Neural cell (in vitro differentiated cells): ENCODE measurements around the gene SFRP5. TPM values are rescaled to one million over a fixed set of nuclear protein-coding genes. Genes with fewer than 3 reads are reported as not detected.
A peak's percentile ranks its signal among the peaks of the same experiment; 100 is the strongest.

ENCODE experiments used
- H2AFZ ChIP-seq: fragments of 200-600, 300-800 bp; sonication (generic), shearing (Covaris generic); 2 replicates; pipeline ENCODE4 v1.6.0; 2014; ENCODE audit warnings: low read depth, mild to moderate bottlenecking, antibody characterized with exemption, low read length, moderate library complexity
- H3F3A ChIP-seq: fragments of 200-600 bp; shearing (Covaris generic); 2 replicates; pipeline ENCODE4 v1.6.1; 2016; ENCODE audit warnings: mild to moderate bottlenecking, moderate library complexity, mixed read lengths, antibody characterized with exemption, low read length; ENCODE audit not compliant: insufficient read depth, poor library complexity, severe bottlenecking
- H3K27ac ChIP-seq: fragments of 200-600, 300-800 bp; sonication (generic), shearing (Covaris generic); 2 replicates; pipeline ENCODE4 v1.5.1; 2014; ENCODE audit warnings: mild to moderate bottlenecking, low read length, moderate library complexity
- H3K27me3 ChIP-seq: fragments of 300-800, 200-600 bp; sonication (generic), shearing (Covaris generic); 2 replicates; pipeline ENCODE4 v1.6.0; 2014; ENCODE audit warnings: mild to moderate bottlenecking, low read depth, low read length, moderate library complexity; ENCODE audit not compliant: insufficient read depth
- H3K36me3 ChIP-seq: fragments of 300-800, 200-600 bp; sonication (generic), shearing (Covaris generic); 2 replicates; pipeline ENCODE4 v1.5.1; 2014; ENCODE audit warnings: mild to moderate bottlenecking, antibody characterized with exemption, low read length, moderate library complexity; ENCODE audit not compliant: insufficient read depth
- H3K4me2 ChIP-seq: fragments of 300-800, 200-600 bp; sonication (generic), shearing (Covaris generic); 2 replicates; pipeline ENCODE4 v1.6.0; 2014; ENCODE audit warnings: mild to moderate bottlenecking, low read length
- H3K4me3 ChIP-seq: fragments of 300-800, 200-600 bp; sonication (generic), shearing (Covaris generic); 2 replicates; pipeline ENCODE4 v1.5.1; 2014; ENCODE audit warnings: mild to moderate bottlenecking, low read length, moderate library complexity
- H3K79me2 ChIP-seq: fragments of 200-600 bp; shearing (Covaris generic); replicated peaks from 2 replicates; pipeline ENCODE4 v1.6.0; 2014; ENCODE audit warnings: mild to moderate bottlenecking, low read length, moderate library complexity; ENCODE audit not compliant: insufficient read depth
- H3K9ac ChIP-seq: fragments of 300-800, 200-600 bp; sonication (generic), shearing (Covaris generic); 2 replicates; pipeline ENCODE4 v1.6.1; 2016; ENCODE audit warnings: mild to moderate bottlenecking, low read length, mixed read lengths
- H3K9me2 ChIP-seq: fragments of 200-600 bp; shearing (Covaris generic); 2 replicates; pipeline ENCODE4 v1.6.1; 2016; ENCODE audit warnings: mild to moderate bottlenecking, low read length, mixed read lengths; ENCODE audit not compliant: insufficient read depth
- H3K9me3 ChIP-seq: fragments of 200-600, 300-800 bp; sonication (generic), shearing (Covaris generic); 2 replicates; pipeline ENCODE4 v1.6.1; 2016; ENCODE audit warnings: mild to moderate bottlenecking, mixed run types, low read length, moderate library complexity, mixed read lengths
- H4K20me1 ChIP-seq: fragments of 200-600 bp; shearing (Covaris generic); 2 replicates; pipeline ENCODE4 v1.6.1; 2016; ENCODE audit warnings: mild to moderate bottlenecking, mixed run types; ENCODE audit not compliant: insufficient read depth
- CTCF ChIP-seq: fragments of 450-650 bp; IDR thresholded peaks from 2 replicates; pipeline ENCODE4 v1.5.1; 2014; ENCODE audit warnings: antibody characterized with exemption, mild to moderate bottlenecking, moderate library complexity; ENCODE audit not compliant: poor library complexity, severe bottlenecking
- EP300 ChIP-seq: fragments of 450-650 bp; conservative IDR thresholded peaks from 2 replicates; pipeline ENCODE4 v1.6.1; 2014; ENCODE audit warnings: antibody characterized with exemption, mild to moderate bottlenecking, moderate library complexity; ENCODE audit not compliant: poor library complexity, severe bottlenecking
- EZH2 ChIP-seq: fragments of 200-600, 300-800 bp; shearing (Covaris generic), sonication (generic); IDR thresholded peaks from 2 replicates; pipeline ENCODE4 v1.6.1; 2014; ENCODE audit warnings: antibody characterized with exemption, low read length, borderline replicate concordance, mild to moderate bottlenecking; ENCODE audit not compliant: insufficient read depth, poor library complexity, severe bottlenecking
- MXI1 ChIP-seq: fragments of 450-650 bp; conservative IDR thresholded peaks from 2 replicates; pipeline ENCODE4 v1.6.1; 2014; ENCODE audit warnings: antibody characterized with exemption, mild to moderate bottlenecking; ENCODE audit not compliant: poor library complexity, severe bottlenecking
- POLR2AphosphoS5 ChIP-seq: IDR thresholded peaks from 2 replicates; pipeline ENCODE4 v1.6.1; 2012
- RAD21 ChIP-seq: fragments of 450-650 bp; conservative IDR thresholded peaks from 2 replicates; pipeline ENCODE4 v1.6.1; 2014; ENCODE audit warnings: antibody characterized with exemption, mild to moderate bottlenecking, moderate library complexity
- SMC3 ChIP-seq: fragments of 450-650 bp; conservative IDR thresholded peaks from 2 replicates; pipeline ENCODE4 v1.6.1; 2014; ENCODE audit warnings: antibody characterized with exemption, mild to moderate bottlenecking, moderate library complexity; ENCODE audit not compliant: poor library complexity
- TAF1 ChIP-seq: IDR thresholded peaks from 2 replicates; pipeline ENCODE4 v1.6.1; 2012; ENCODE audit warnings: low read depth
- polyA plus RNA-seq: library from polyadenylated mRNA; depleted of rRNA; stranded (reverse); fragments of >200 nt; gene quantifications from 2 replicates; pipeline ENCODE4 v1.2.3, GENCODE V29; 2014
- TF ChIP-seq, protein P1 (sequence below): IDR thresholded peaks from 2 replicates; pipeline ENCODE4 v1.6.1; 2012; ENCODE audit warnings: borderline replicate concordance

Gene SFRP5
- polyA plus RNA-seq, 1 donor from 2014 or later: 1.2 TPM

- Histone ChIP-seq H3K36me3 (no peaks in the 10 kb centered on the region), H3K4me3 (no peak overlapping the region), H3K9ac (no peak overlapping the region), H3K27me3 (peaks cover 52% of the 10 kb centered on the region), H3K79me2 (no peaks in the 10 kb centered on the region), H4K20me1 (no peaks in the 10 kb centered on the region), H3K9me3 (no peaks in the 10 kb centered on the region), H2AFZ (no peak overlapping the region), H3K27ac (no peak overlapping the region), H3K4me2 (no peak overlapping the region), H3K9me2 (no peaks in the 10 kb centered on the region), H3F3A (no peaks in the 10 kb centered on the region)
- no peak for TF ChIP-seq SMC3
- TF ChIP-seq EZH2: no peak
- TF ChIP-seq RAD21: no peak
- TF ChIP-seq CTCF: no peak
- TF ChIP-seq, protein P1, sequence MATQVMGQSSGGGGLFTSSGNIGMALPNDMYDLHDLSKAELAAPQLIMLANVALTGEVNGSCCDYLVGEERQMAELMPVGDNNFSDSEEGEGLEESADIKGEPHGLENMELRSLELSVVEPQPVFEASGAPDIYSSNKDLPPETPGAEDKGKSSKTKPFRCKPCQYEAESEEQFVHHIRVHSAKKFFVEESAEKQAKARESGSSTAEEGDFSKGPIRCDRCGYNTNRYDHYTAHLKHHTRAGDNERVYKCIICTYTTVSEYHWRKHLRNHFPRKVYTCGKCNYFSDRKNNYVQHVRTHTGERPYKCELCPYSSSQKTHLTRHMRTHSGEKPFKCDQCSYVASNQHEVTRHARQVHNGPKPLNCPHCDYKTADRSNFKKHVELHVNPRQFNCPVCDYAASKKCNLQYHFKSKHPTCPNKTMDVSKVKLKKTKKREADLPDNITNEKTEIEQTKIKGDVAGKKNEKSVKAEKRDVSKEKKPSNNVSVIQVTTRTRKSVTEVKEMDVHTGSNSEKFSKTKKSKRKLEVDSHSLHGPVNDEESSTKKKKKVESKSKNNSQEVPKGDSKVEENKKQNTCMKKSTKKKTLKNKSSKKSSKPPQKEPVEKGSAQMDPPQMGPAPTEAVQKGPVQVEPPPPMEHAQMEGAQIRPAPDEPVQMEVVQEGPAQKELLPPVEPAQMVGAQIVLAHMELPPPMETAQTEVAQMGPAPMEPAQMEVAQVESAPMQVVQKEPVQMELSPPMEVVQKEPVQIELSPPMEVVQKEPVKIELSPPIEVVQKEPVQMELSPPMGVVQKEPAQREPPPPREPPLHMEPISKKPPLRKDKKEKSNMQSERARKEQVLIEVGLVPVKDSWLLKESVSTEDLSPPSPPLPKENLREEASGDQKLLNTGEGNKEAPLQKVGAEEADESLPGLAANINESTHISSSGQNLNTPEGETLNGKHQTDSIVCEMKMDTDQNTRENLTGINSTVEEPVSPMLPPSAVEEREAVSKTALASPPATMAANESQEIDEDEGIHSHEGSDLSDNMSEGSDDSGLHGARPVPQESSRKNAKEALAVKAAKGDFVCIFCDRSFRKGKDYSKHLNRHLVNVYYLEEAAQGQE: no peak
- TF ChIP-seq EP300: no peak
- no peak for TF ChIP-seq MXI1
- TF ChIP-seq POLR2AphosphoS5: no peak
- no peak for TF ChIP-seq TAF1
Measured at GRCh38 chr10:97773096-97773495, 1.3 kb upstream of the SFRP5 start.

DNA sequence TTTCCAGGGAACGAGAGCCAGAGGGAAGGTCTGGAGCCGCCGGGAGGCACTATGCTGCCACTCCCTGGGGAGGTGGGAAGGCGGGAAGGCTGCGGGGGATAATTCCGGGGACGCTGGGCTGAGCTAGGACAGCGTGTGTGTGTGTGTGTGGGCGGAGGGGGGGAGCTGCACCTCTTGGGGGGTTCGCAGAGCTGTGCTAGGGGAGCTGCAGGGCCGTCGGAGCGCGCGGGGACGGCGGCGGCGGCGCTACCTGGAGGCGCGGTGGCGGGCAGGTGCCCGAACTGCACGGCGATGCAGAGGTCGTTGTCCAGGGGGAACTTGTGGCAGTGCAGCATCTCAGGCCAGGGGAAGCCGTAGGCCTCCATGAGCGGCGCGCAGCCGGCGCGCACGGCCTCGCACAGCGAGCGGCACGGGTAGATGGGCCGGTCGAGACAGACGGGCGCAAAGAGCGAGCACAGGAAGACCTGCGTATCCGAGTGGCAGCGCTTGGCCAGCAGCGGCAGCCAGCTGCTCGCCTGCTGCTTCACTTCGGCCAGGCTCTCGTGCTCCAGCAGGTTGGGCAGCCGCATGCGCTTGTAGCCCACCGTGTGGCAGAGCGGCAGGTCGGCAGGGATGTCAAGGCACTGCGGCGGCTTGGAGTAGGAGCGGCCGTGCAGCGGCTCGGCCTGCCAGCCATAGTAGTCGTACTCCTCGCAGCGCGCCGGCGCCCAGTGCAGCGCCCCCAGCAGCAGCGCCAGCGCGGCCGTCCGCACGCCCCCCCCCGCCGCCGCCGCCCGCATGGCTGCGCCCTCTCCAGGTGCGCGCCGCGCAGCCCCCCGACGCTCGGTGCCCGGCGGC is 526 bp downstream of the SFRP5 start:
- Histone ChIP-seq H3K27me3 (peaks cover 52% of the 10 kb centered on the region), H3K9ac (peak overlapping the region; percentile 70)

More for the DNA sequence above, 526 bp downstream of the SFRP5 start:
- Histone ChIP-seq H3K4me3 (peak overlapping the region; percentile 89), H2AFZ (peak overlapping the region; percentile 25), H3K36me3 (no peaks in the 10 kb centered on the region), H4K20me1 (no peaks in the 10 kb centered on the region), H3K79me2 (no peaks in the 10 kb centered on the region), H3K27ac (no peak overlapping the region), H3K9me2 (no peaks in the 10 kb centered on the region), H3K4me2 (peak overlapping the region; percentile 14), H3K9me3 (no peaks in the 10 kb centered on the region), H3F3A (no peaks in the 10 kb centered on the region)
- TF ChIP-seq, protein P1: no peak
- no peak for TF ChIP-seq EP300
- peak; percentile 55 for TF ChIP-seq CTCF
- TF ChIP-seq SMC3: peak; percentile 10
- TF ChIP-seq RAD21: peak; percentile 14
- TF ChIP-seq EZH2: no peak
- TF ChIP-seq TAF1: no peak
- peak; percentile 33 for TF ChIP-seq POLR2AphosphoS5
- no peak for TF ChIP-seq MXI1
